KOPT-K1 (cell line): ENCODE results near the gene FAM228B.

Experiments
- H3K27ac ChIP-seq: fragments of 200-600 bp; sonication (generic); 2 replicates; pipeline ENCODE4 v1.5.1; 2016; ENCODE audit warnings: antibody characterized with exemption, mild to moderate bottlenecking, low read depth, low read length; ENCODE audit not compliant: poor library complexity, severe bottlenecking
- H3K36me3 ChIP-seq: fragments of 200-600 bp; sonication (generic); 2 replicates; pipeline ENCODE4 v1.5.1; 2017; ENCODE audit warnings: antibody characterized with exemption, mild to moderate bottlenecking, low read length, moderate library complexity; ENCODE audit not compliant: insufficient read depth
- H3K9me3 ChIP-seq: fragments of 200-600 bp; sonication (generic); 2 replicates; pipeline ENCODE4 v1.5.1; 2017; ENCODE audit warnings: antibody characterized with exemption, low read length, mild to moderate bottlenecking; ENCODE audit not compliant: insufficient read depth, poor library complexity, severe bottlenecking

The FAM228B gene

GRCh38 chr2:24123195-24123921, at the start of gene FAM228B, which contains the start of gene PFN4:
Gene FAM228B (plus strand): TSS chr2:24123469. CDS start chr2:24124362, 893 bp downstream.
Gene PFN4 (minus strand): TSS chr2:24123334. CDS start chr2:24122535, 799 bp downstream.
- H3K27ac ChIP-seq: peak within 1 kb of the TSS; percentile 81
- no peaks in the 10 kb centered on the region for H3K9me3 ChIP-seq
- H3K36me3 ChIP-seq: no peaks in the 10 kb centered on the region

GRCh38 chr2:24073816-24074215, 49.5 kb upstream of the FAM228B start:
- Histone ChIP-seq H3K27ac (no peak overlapping the region), H3K9me3 (no peaks in the 10 kb centered on the region), H3K36me3 (peaks cover 55% of the 10 kb centered on the region)

GRCh38 chr2:24075259-24075658, 48.0 kb upstream of the FAM228B start:
- no peaks in the 10 kb centered on the region for H3K9me3 ChIP-seq
- H3K27ac ChIP-seq: peak overlapping the region; percentile 71
- H3K36me3 ChIP-seq: peaks cover 41% of the 10 kb centered on the region

GRCh38 chr2:24075915-24076848, 47.1 kb upstream of the FAM228B start, which contains the start of gene SF3B6:
Gene SF3B6 (minus strand): TSS chr2:24076326. CDS start chr2:24076229, 97 bp downstream.
- Histone ChIP-seq H3K36me3 (peaks cover 36% of the 10 kb centered on the region), H3K27ac (peak within 1 kb of the TSS; percentile 71), H3K9me3 (no peaks in the 10 kb centered on the region)

- H3K27ac ChIP-seq: peak overlapping the region; percentile 71
- peaks cover 28% of the 10 kb centered on the region for H3K36me3 ChIP-seq
- no peaks in the 10 kb centered on the region for H3K9me3 ChIP-seq
Observed at GRCh38 chr2:24076849-24077534, 46.3 kb upstream of the FAM228B start.

GRCh38 chr2:24077535-24077877, 45.8 kb upstream of the FAM228B start:
- H3K27ac ChIP-seq: peak overlapping the region; percentile 71
- H3K9me3 ChIP-seq: no peaks in the 10 kb centered on the region
- peaks cover 23% of the 10 kb centered on the region for H3K36me3 ChIP-seq

- no peak overlapping the region for H3K27ac ChIP-seq
- H3K9me3 ChIP-seq: no peaks in the 10 kb centered on the region
- peaks cover 19% of the 10 kb centered on the region for H3K36me3 ChIP-seq
Observed at GRCh38 chr2:24077879-24078278, 45.4 kb upstream of the FAM228B start.

- no peak overlapping the region for H3K27ac ChIP-seq
- H3K36me3 ChIP-seq: no peaks in the 10 kb centered on the region
- no peaks in the 10 kb centered on the region for H3K9me3 ChIP-seq
Observed at GRCh38 chr2:24080701-24081100, 42.6 kb upstream of the FAM228B start.

- Histone ChIP-seq H3K27ac (peak overlapping the region; percentile 62), H3K9me3 (no peaks in the 10 kb centered on the region)
Observed at GRCh38 chr2:24082787-24083566, 40.3 kb upstream of the FAM228B start.

GRCh38 chr2:24083567-24084385, 39.5 kb upstream of the FAM228B start:
- peak overlapping the region; percentile 62 for H3K27ac ChIP-seq
- no peaks in the 10 kb centered on the region for H3K9me3 ChIP-seq
- no peaks in the 10 kb centered on the region for H3K36me3 ChIP-seq

More at GRCh38 chr2:24082787-24083566, 40.3 kb upstream of the FAM228B start:
- no peaks in the 10 kb centered on the region for H3K36me3 ChIP-seq

- Histone ChIP-seq H3K36me3 (no peaks in the 10 kb centered on the region), H3K9me3 (no peaks in the 10 kb centered on the region), H3K27ac (peak within 1 kb of the TSS; percentile 62)
Observed at GRCh38 chr2:24084386-24085199, 38.7 kb upstream of the FAM228B start, which contains the start of gene TP53I3. Gene TP53I3 (minus strand): TSS chr2:24084834. CDS start chr2:24084326, 508 bp downstream.

- Histone ChIP-seq H3K27ac (peak overlapping the region; percentile 62), H3K36me3 (no peaks in the 10 kb centered on the region), H3K9me3 (no peaks in the 10 kb centered on the region)
Observed at GRCh38 chr2:24085200-24085489, 38.1 kb upstream of the FAM228B start.

- Histone ChIP-seq H3K27ac (no peak overlapping the region), H3K9me3 (no peaks in the 10 kb centered on the region), H3K36me3 (no peaks in the 10 kb centered on the region)
Observed at GRCh38 chr2:24086241-24086640, 37.0 kb upstream of the FAM228B start.
